GM21423 (cell line): Measurements from ENCODE around the gene FBXO46.

Experiments
- ATAC-seq: cut with Tn5 transposase; IDR thresholded peaks from one replicate; pipeline ENCODE4 v1.9.1; 2021; ENCODE audit warnings: mild to moderate bottlenecking, moderate library complexity; ENCODE audit not compliant: unreplicated experiment

FBXO46 gene

DNA sequence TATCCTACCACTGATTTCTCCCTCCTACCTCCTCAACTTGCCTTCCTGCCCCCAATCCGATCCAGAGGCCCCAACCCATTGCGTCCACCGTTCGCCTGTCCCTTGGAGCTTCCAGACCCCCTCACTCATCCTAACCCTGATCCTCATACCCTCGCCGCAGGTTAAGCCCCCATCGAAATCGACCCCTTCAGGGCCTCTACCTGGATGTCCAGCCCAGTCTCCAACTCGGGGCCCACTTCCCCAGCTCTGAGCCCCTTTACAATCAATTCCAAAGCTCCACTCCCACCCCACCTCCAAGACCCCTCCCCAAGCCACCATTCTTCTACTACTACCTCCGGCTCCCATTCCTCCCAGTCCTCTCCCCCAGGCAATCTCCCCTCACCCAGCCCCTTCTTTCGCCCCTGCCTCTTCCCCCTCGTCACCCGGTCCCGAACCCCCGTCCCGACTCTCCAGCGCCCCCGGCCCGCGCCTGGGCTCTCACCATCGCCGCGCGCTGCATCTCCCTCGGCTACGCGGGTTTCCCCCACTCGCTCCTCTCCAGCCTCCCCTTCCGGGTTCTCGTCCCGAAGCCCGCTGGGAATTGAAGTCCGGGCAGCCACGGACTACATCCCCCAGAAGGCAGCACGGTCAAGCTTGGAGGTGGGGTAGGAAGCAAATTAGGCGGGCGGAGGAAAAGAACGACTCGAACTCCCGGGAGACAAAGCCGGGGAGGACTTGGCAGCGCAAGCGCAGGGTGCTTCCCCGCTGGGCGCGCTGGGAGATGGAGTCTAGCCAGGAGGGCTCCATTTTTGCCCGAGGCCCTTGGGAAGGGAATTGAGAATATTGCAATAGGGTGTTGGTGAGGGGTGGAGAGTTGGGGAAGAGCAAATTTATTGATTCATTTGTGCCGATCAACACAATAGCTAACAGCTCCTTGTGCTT lies at the start of gene FBXO46:
FBXO46 (minus strand) TSS at position 529 of the 921 bp plus-strand sequence. CDS start 17,401 bp downstream, outside the sequence.
- ATAC-seq: peak; percentile 92

GRCh38 chr19:45780146-45780447 lies 49.4 kb upstream of the FBXO46 start:
- ATAC-seq: no peak

DNA sequence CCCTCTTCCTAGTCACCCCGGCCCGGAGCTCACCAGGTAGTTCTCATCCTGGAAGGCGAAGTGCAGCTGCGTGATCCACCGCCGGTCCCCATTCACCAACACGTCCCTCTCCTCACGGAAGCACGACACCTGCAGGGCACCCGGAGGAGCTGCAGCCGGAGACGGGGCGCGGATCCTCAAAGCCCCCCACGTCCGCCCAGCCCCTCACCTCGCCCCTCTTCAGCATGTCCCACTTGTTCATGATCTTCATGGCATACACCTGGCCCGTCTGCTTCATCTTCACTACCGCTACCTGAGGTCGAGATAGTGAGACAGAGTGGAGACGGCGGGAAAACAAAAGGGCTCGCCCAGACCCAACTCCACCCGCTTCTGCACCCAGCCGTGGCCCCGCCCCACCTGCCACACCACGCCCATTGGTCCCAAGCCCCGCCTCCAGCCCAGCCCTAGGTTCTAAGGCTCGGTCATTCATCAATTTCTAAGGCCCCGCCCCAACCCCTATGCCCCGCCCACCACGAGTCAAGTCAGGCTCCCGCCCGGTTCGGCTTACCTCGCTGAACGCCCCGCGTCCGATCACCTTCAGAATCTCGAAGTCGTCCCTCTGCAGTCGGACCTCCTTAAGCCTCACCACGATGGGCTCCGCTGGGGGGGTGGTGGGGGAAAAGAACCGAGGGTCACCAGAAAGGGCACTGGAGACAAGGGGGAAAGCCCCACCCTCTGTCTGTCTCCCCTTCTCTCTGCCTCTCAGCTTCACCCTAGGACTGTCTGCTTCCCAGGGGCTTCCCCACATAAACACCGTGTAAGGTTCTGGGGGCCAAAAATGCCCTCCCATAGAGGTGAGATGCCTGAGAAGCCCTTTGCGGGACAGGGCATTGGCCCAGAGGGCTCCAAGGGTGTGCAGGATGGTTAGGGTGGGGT lies 48.8 kb upstream of the FBXO46 start:
- peak; percentile 71 for ATAC-seq

GRCh38 chr19:45778010-45778661 lies 47.4 kb upstream of the FBXO46 start:
- no peak for ATAC-seq

GRCh38 chr19:45777395-45777961 lies 46.8 kb upstream of the FBXO46 start:
- no peak for ATAC-seq

DNA sequence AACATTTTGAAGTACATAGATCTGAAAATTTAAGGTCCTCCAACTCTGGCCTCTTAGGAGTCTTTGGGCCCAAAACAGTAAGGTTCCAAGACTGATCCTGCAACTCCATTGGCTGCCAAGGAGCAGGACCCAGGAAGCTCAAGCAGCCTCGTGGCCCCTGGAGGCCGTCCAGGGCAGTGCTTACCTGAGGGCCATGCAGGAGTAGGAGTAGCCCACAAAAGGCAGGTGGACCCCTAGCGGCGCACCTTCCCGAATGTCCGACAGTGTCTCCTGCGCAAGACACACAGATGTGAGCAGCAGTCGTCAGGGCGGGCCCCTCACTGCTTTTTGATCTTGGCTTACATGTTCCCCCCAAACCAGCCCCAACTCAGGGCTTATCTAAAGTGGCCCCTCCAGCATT lies 44.1 kb upstream of the FBXO46 start:
- no peak for ATAC-seq

- no peak for ATAC-seq
These were observed 42.7 kb upstream of the FBXO46 start for GRCh38 chr19:45773384-45773783.

GRCh38 chr19:45772912-45773311 lies 42.2 kb upstream of the FBXO46 start:
- ATAC-seq: no peak

- ATAC-seq: no peak
These were observed 41.6 kb upstream of the FBXO46 start for GRCh38 chr19:45772130-45772840.

DNA sequence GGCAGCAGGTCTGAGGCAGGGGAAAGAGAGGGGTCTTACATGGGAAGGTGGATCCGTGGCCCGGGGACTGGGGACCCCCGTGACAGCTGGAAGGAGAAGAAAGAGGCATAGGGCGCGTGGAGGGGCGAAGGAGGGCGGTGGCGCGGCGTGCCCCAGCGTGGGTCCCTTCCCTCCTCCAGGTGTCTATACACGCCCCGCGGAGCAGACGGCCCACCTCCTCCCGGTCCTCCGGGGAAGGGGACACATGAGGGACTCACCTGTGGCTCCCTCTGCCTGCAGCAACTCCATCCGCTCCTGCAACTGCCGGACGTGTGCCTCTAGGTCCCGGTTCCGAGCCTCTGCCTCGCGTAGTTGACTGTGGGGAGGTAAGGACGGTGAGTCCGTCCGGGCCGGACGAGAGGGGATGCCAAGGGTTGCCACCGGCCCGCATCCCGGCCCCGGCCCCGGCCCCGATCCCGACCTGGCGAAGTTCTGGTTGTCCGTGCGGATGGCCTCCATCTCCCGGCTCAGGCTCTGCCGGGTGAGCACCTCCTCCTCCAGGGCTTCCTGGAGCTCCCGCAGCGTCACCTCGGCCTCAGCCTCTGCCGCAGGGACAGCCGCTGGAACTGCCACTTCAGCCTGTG lies 40.7 kb upstream of the FBXO46 start:
- ATAC-seq: no peak

DNA sequence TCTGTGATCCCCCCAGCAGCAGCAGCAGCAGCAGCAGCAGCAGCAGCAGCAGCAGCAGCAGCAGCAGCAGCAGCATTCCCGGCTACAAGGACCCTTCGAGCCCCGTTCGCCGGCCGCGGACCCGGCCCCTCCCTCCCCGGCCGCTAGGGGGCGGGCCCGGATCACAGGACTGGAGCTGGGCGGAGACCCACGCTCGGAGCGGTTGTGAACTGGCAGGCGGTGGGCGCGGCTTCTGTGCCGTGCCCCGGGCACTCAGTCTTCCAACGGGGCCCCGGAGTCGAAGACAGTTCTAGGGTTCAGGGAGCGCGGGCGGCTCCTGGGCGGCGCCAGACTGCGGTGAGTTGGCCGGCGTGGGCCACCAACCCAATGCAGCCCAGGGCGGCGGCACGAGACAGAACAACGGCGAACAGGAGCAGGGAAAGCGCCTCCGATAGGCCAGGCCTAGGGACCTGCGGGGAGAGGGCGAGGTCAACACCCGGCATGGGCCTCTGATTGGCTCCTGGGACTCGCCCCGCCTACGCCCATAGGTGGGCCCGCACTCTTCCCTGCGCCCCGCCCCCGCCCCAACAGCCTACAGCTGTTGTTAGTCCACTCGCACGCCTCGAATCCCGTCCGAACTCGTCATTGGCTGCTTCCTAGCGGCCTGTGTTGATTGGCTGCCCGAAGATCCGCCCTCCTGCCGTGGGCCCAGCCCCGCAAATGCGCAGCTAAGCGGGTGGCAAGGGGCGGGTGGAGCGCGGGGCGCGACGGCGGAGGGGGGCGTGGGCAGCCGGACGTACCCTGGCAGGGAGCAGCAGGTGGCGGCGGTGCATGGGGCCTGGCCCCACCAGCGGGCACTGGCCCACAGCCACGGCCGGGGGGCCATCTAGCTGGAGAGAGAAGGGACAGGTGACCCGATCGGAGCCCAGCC lies 39.8 kb upstream of the FBXO46 start:
- peak; percentile 42 for ATAC-seq

- peak; percentile 11 for ATAC-seq
These were observed 39.1 kb upstream of the FBXO46 start for GRCh38 chr19:45769821-45770191.

GRCh38 chr19:45768984-45769782 lies 38.5 kb upstream of the FBXO46 start, which contains the start of gene SIX5:
TSS of gene SIX5 (minus strand) at chr19:45769252. CDS start at chr19:45768844, 408 bp downstream.
- ATAC-seq: peak; percentile 54

DNA sequence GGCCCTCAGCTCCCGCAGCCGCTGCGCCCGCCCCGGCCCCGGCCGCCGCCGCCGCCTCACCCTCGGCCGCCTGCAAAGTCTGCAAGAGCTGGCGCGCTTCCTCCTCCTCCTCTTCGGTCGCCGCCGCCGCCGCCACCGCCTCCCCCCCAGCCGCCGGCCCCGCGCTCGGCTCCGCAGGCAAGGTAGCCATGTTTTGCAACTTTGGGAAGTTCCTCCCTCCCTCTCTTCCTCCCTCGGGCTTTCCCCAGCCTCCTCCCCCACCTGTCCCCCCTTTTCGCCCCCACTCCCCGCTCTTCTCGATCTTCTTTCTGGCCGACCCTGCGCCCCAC lies 37.9 kb upstream of the FBXO46 start:
- no peak for ATAC-seq

DNA sequence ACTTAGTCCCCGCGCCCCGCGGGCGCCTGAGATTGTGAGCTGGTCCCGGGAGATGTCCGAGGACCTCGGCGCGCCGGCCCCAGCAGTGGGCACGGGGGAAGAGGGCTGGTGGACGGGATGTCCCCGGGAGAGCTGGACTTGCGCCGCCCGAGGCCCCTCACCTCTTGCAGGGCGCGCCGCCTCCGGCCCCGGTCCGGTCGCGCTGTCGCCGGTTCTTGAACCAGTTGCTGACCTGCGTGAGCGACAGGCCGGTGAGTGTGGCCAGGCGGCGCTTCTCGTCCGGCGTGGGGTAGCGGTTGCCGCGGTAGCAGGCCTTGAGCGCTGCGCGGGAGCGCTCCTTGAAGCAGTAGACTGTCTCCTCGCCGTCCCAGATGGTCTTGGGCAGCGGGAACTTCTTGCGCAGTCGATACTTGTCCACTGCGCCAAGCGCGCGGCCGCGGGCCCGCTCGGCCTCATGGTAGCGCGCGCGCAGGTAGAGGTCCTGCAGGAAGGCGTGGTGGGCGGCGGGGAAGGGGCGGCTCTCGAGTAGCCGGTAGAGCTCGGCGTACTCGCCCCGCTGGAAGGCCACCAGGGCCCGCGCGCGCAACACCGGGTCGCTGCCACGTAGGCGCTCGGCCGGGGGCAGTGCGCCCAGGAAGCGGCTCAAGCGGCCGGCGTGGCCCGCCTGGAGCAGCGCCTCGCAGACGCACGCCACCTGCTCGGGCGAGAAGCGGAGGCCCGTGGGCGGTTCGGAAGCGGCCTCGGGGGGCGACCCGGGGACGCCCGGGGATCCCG lies 37.4 kb upstream of the FBXO46 start:
- no peak for ATAC-seq

GRCh38 chr19:45767410-45767880 lies 36.7 kb upstream of the FBXO46 start:
- ATAC-seq: no peak

- ATAC-seq: no peak
These were observed 36.2 kb upstream of the FBXO46 start for GRCh38 chr19:45766869-45767346.
